Measurements from ENCODE around the gene TRMO. TPM values are rescaled to one million over a fixed set of nuclear protein-coding genes. Genes with fewer than 3 reads are reported as not detected.

TRMO gene
- total and polyA plus RNA-seq, 2 donors (not counting 1 experiment from before 2014, with no cell fraction given): 12.9 to 15.8 TPM

- Histone ChIP-seq H2AFZ (ENCODE audit: low read length) (no peak overlapping the region), H3K9ac (ENCODE audit: insufficient read depth, low read length) (no peak overlapping the region), H3K27ac (ENCODE audit: insufficient read depth, low read length) (no peak overlapping the region), H3K4me2 (ENCODE audit: extremely low read depth, insufficient read depth, low read length) (no peak overlapping the region), H3K9me3 (ENCODE audit: control insufficient read depth, insufficient read depth, low read depth, low read length) (no peaks in the 10 kb centered on the region), H3K36me3 (ENCODE audit: control insufficient read depth, insufficient read depth, low read length) (no peaks in the 10 kb centered on the region), H3K4me1 (ENCODE audit: control insufficient read depth, extremely low read depth, insufficient read depth, low read length) (no peaks in the 10 kb centered on the region), H3K79me2 (ENCODE audit: control insufficient read depth, insufficient read depth, low read length) (no peaks in the 10 kb centered on the region), H4K20me1 (ENCODE audit: control insufficient read depth, extremely low read depth, insufficient read depth, low read length) (no peaks in the 10 kb centered on the region), H3K4me3 (replicated peaks in 1 of 4; ENCODE audit: control extremely low read depth in 1 of 4, insufficient read depth in 1 of 4, low read depth in 3 of 4, low read length in 4 of 4) (no peak overlapping the region), H3K27me3 (ENCODE audit: control insufficient read depth, insufficient read depth, low read length) (peaks cover 9% of the 10 kb centered on the region)
- DNase-seq (ENCODE audit: low read depth in 2 of 2): no peak
- TF ChIP-seq CTCF (conservative IDR thresholded peaks at IDR 0.05 in 1 of 2, IDR thresholded peaks at IDR 0.05 in 1 of 2; ENCODE audit: low read depth in 1 of 2, low read length in 2 of 2) (no peak), EZH2 (IDR thresholded peaks at IDR 0.05; ENCODE audit: low read length, missing control alignments) (no peak)
These were observed 56.0 kb downstream of the TRMO start for GRCh38 chr9:97866300-97866699.

DNA sequence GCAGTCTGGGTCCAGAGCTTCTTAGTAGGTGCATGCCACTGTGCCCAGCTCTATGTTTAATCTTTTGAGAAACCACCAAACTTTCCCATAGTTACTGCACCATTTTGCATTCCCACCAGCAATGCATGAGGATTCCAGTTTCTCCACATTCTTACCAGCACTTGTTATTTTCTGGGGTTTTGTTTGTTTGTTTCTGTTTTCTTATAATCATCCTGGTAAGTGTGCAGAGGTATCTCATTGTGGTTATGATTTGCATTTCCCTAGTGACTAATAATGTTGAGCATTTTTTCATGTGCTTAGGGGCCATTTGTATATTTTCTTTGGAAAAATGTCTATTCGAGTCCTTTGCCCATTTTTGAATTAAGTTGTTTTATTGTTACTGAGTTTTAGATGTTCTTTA, 57.9 kb downstream of the TRMO start:
- no peaks in the 10 kb centered on the region for H3K79me2 ChIP-seq (ENCODE audit: control insufficient read depth, insufficient read depth, low read length)
- H4K20me1 ChIP-seq (ENCODE audit: control insufficient read depth, extremely low read depth, insufficient read depth, low read length): no peaks in the 10 kb centered on the region
- H3K27ac ChIP-seq (ENCODE audit: insufficient read depth, low read length): no peak overlapping the region
- H3K4me2 ChIP-seq (ENCODE audit: extremely low read depth, insufficient read depth, low read length): no peak overlapping the region
- no peak overlapping the region for H2AFZ ChIP-seq (ENCODE audit: low read length)
- TF ChIP-seq CTCF (conservative IDR thresholded peaks at IDR 0.05 in 1 of 2, IDR thresholded peaks at IDR 0.05 in 1 of 2; ENCODE audit: low read depth in 1 of 2, low read length in 2 of 2): no peak
- no peak for TF ChIP-seq EZH2 (IDR thresholded peaks at IDR 0.05; ENCODE audit: low read length, missing control alignments)
- no peak for DNase-seq (ENCODE audit: low read depth in 2 of 2)
- no peak overlapping the region for H3K4me3 ChIP-seq (replicated peaks in 1 of 4; ENCODE audit: control extremely low read depth in 1 of 4, insufficient read depth in 1 of 4, low read depth in 3 of 4, low read length in 4 of 4)
- H3K4me1 ChIP-seq (ENCODE audit: control insufficient read depth, extremely low read depth, insufficient read depth, low read length): no peaks in the 10 kb centered on the region
- H3K9me3 ChIP-seq (ENCODE audit: control insufficient read depth, insufficient read depth, low read depth, low read length): no peaks in the 10 kb centered on the region
- H3K27me3 ChIP-seq (ENCODE audit: control insufficient read depth, insufficient read depth, low read length): peaks cover 28% of the 10 kb centered on the region
- no peak overlapping the region for H3K9ac ChIP-seq (ENCODE audit: insufficient read depth, low read length)
- H3K36me3 ChIP-seq (ENCODE audit: control insufficient read depth, insufficient read depth, low read length): no peaks in the 10 kb centered on the region

DNA sequence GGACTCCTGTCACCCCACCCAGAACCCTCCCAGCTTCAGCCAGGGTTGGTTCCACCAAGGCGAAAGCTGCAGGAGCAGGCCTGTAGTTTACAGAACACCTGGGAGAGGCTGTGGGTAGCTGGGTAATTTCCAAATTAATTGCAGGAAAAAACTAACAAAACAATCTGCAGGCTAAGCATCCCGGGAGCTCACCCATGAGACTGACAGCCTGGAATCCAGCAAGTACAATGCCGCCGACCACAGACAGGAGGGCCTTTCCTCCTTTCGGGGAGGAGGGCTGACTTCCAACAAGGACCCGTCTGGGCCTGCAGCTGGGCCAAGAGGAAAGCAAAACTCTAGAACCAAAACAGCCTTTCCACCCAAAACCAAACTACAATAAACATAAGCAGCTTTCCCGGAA, 59.0 kb downstream of the TRMO start:
- H3K27me3 ChIP-seq (ENCODE audit: control insufficient read depth, insufficient read depth, low read length): peaks cover 36% of the 10 kb centered on the region
- DNase-seq (ENCODE audit: low read depth in 2 of 2): no peak
- H3K4me2 ChIP-seq (ENCODE audit: extremely low read depth, insufficient read depth, low read length): no peak overlapping the region
- no peak overlapping the region for H3K27ac ChIP-seq (ENCODE audit: insufficient read depth, low read length)
- no peaks in the 10 kb centered on the region for H3K9me3 ChIP-seq (ENCODE audit: control insufficient read depth, insufficient read depth, low read depth, low read length)
- H2AFZ ChIP-seq (ENCODE audit: low read length): no peak overlapping the region
- no peaks in the 10 kb centered on the region for H3K36me3 ChIP-seq (ENCODE audit: control insufficient read depth, insufficient read depth, low read length)
- H4K20me1 ChIP-seq (ENCODE audit: control insufficient read depth, extremely low read depth, insufficient read depth, low read length): no peaks in the 10 kb centered on the region
- no peaks in the 10 kb centered on the region for H3K4me1 ChIP-seq (ENCODE audit: control insufficient read depth, extremely low read depth, insufficient read depth, low read length)
- H3K9ac ChIP-seq (ENCODE audit: insufficient read depth, low read length): no peak overlapping the region
- H3K79me2 ChIP-seq (ENCODE audit: control insufficient read depth, insufficient read depth, low read length): no peaks in the 10 kb centered on the region
- no peak overlapping the region for H3K4me3 ChIP-seq (replicated peaks in 1 of 4; ENCODE audit: control extremely low read depth in 1 of 4, insufficient read depth in 1 of 4, low read depth in 3 of 4, low read length in 4 of 4)
- TF ChIP-seq CTCF (conservative IDR thresholded peaks at IDR 0.05 in 1 of 2, IDR thresholded peaks at IDR 0.05 in 1 of 2; ENCODE audit: low read depth in 1 of 2, low read length in 2 of 2) (no peak), EZH2 (IDR thresholded peaks at IDR 0.05; ENCODE audit: low read length, missing control alignments) (no peak)
